Right atrium auricular region (tissue), 2 donors: ENCODE results near the gene LOXL4. TPM values are rescaled to one million over a fixed set of nuclear protein-coding genes. Genes with fewer than 3 reads are reported as not detected.

Experiments used
- DNase-seq: peaks from one replicate; pipeline ENCODE4 v3.0.0-alpha.2; 2019; ENCODE audit warnings: low spot score
- H3K27ac ChIP-seq, 2 donors: fragments of 200-600 bp; sonication (generic); 1 replicate in 1 of 2; 2 replicates in 1 of 2; pipeline ENCODE4 v1.5.1; 2016 to 2019
- H3K27me3 ChIP-seq, 2 donors: fragments of 200-600 bp; sonication (generic); one replicate each; pipeline versions ENCODE4 v1.5.1 to v1.6.0; 2017 to 2019
- H3K36me3 ChIP-seq: fragments of 200-600 bp; sonication (generic); one replicate; pipeline ENCODE4 v1.5.1; 2016
- H3K4me1 ChIP-seq, 2 donors: fragments of 200-600 bp; sonication (generic); one replicate each; pipeline versions ENCODE4 v1.5.1 to v1.6.0; 2017 to 2019
- H3K4me3 ChIP-seq, 2 donors: fragments of 200-600 bp; sonication (generic); 1 replicate in 1 of 2; 2 replicates in 1 of 2; pipeline ENCODE4 v1.5.1; 2017 to 2019; ENCODE audit warnings: mild to moderate bottlenecking in 1 of 2, moderate library complexity in 1 of 2
- H3K9me3 ChIP-seq, 2 donors: fragments of 200-600 bp; sonication (generic); one replicate each; pipeline ENCODE4 v1.5.1; 2019
- CTCF ChIP-seq, 2 donors: fragments of 200-600 bp; sonication (generic); IDR thresholded peaks; one replicate each; pipeline ENCODE4 v1.5.1; 2019; ENCODE audit warnings: antibody characterized with exemption in 2 of 2
- total RNA-seq, 2 donors: library from RNA; depleted of rRNA; stranded (reverse); fragments of >200 nt; gene quantifications; one replicate each; pipeline ENCODE4 v1.1.0, GENCODE V29; 2016

The LOXL4 gene
- total RNA-seq, 2 donors from 2014 or later, result 1.5 to 1.6 TPM

DNA sequence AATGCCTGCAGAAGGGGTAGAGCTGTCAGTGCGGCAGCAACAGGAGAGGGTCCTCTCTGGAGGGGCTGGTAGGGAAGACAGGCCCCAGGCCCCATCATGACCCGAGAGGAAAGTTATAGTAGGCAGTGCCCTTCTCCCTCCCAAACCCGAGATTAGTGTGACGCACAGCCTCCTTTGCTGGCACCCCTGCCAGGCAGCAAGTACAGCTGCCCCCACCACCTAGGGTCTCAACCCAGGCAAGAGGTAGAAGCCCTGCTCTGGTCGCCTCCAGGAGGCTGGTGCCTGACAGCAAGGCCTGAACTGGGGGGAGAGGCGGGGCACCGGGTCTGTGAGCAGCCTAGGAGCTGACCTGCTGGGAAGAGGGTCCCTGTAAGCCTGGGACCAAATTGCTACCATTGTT is 15.5 kb downstream of the LOXL4 start:
- DNase-seq, result no peak
- Histone ChIP-seq H3K27ac (no peak overlapping the region), H3K36me3 (peaks cover 12% of the 10 kb centered on the region), H3K4me3 (no peak overlapping the region), H3K9me3 (no peaks in the 10 kb centered on the region), H3K4me1 (no peaks in the 10 kb centered on the region), H3K27me3 (no peaks in the 10 kb centered on the region)
- TF ChIP-seq CTCF (IDR thresholded peaks at IDR 0.05), result no peak

- Histone ChIP-seq H3K36me3 (peaks cover 16% of the 10 kb centered on the region), H3K27ac (no peak overlapping the region), H3K4me3 (no peak overlapping the region), H3K27me3 (no peaks in the 10 kb centered on the region), H3K4me1 (no peaks in the 10 kb centered on the region), H3K9me3 (no peaks in the 10 kb centered on the region)
- no peak for DNase-seq
- no peak for TF ChIP-seq CTCF (IDR thresholded peaks at IDR 0.05)
These were observed 16.6 kb downstream of the LOXL4 start for GRCh38 chr10:98251399-98251798.

- no peaks in the 10 kb centered on the region for H3K9me3 ChIP-seq
- no peak overlapping the region for H3K4me3 ChIP-seq
- H3K27ac ChIP-seq, result no peak overlapping the region
- H3K4me1 ChIP-seq, result no peaks in the 10 kb centered on the region
- TF ChIP-seq CTCF (IDR thresholded peaks at IDR 0.05), result no peak
- no peak for DNase-seq
- H3K27me3 ChIP-seq, result no peaks in the 10 kb centered on the region
- peaks cover 30% of the 10 kb centered on the region for H3K36me3 ChIP-seq
These were observed 18.9 kb downstream of the LOXL4 start for GRCh38 chr10:98249134-98249533.

DNA sequence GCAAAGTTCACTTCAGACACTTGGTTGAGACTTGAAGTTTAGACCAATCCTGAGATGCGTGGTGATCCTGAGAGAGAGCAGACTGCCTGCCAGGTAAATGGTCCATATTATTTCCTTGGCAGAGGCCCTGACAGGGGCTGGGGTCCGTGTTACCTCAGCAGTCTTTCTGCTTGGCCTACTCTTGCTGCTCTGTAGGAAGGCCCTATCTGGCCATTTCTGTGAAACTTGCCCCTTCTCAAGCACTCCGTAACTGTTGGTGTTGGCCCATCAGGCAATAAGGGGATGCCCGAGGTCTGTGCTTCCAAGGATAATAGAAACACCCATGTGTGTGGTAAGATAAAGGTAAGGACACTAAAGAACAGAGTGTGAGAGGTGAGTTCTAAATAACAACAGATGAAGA is 20.0 kb downstream of the LOXL4 start:
- no peak for DNase-seq
- Histone ChIP-seq H3K9me3 (no peaks in the 10 kb centered on the region), H3K27me3 (no peaks in the 10 kb centered on the region), H3K27ac (no peak overlapping the region), H3K4me1 (no peaks in the 10 kb centered on the region), H3K4me3 (no peak overlapping the region), H3K36me3 (peaks cover 32% of the 10 kb centered on the region)
- TF ChIP-seq CTCF (IDR thresholded peaks at IDR 0.05), result no peak

DNA sequence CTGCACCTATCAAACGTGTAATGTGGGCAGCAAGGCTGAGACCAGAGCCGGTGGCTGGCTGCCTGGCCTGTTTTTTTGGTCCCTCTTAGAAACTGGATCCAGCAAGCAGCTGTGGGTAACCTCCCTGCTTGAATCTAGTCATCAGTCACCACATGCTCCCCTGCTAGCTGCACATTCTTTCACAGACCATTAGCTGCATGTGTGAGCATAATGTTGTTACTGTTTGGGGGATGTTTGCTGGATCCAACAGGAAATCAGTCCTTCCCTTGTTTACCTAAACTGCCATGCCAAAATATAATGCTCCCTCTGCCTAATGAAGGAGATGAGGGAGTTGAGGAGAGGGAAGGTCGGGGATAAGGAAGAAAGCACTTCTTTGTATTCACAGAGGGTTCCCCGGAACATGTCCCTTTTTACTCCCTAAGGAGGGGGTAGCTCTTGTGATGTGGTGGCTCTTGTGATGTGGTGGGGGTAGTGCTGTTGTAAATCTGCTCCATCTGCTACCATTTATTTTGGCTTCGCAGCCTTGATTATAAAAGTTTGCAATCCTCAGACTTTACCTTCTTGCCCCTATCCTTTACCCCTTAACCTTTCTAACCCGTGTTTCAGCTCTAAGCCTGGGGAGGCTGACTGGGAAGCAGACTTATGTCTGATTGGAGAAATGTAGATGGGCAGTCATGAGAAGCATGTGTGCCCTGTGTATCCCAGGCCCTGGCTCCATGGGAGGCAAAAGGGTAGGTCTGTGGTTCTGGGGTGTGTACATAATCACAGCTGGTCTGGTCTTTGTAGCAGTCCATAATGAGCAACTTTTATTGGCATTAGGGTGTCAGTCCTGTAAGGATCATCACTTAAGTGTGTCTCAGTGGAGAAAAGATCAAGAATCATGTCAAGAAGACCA is 20.8 kb downstream of the LOXL4 start:
- Histone ChIP-seq H3K36me3 (peaks cover 32% of the 10 kb centered on the region), H3K27ac (no peak overlapping the region), H3K27me3 (no peaks in the 10 kb centered on the region)

More for the DNA sequence above, 20.8 kb downstream of the LOXL4 start:
- H3K4me3 ChIP-seq, result no peak overlapping the region
- TF ChIP-seq CTCF (IDR thresholded peaks at IDR 0.05), result no peak
- H3K4me1 ChIP-seq, result no peaks in the 10 kb centered on the region
- H3K9me3 ChIP-seq, result no peaks in the 10 kb centered on the region
- DNase-seq, result no peak
